ENCODE data around the gene MCIDAS.

Gene MCIDAS

DNA sequence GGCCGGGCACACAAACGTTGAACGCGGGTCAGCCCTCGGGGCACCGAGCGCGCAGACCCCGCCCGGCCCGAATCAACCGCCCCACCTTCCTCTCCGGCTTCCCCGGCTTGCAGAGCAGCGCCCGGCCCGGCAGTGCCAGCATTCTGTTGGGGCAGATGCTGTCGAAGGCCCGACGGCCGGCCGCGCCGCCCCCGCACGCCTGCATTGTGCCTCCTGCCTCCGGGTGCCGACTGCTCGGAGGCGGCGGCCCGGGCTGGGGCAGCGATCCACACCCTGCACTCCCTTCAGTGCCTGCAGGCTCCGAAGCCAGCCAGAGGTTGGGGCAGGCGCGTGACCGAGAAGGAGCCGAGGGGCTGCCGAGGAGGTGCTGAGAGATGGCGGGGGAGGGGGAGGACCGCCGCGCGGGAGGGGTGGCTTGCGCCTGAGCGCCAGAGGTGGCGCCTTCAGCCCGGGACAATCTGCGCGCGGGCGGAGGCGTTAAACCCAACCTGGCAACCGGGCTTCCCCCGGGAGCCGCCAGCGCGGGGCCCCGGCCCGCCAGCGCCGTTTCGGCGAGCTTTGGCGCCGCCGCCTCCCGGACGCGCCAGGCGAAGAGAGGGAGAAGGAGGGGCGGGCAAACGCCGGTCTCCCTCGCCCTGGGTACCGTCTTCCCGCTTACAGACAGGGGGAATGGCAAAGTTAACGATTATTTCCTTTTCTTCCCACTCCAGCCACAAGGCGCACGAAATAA, at the start of gene MCIDAS:
Gene MCIDAS, minus strand, starts transcription at position 382 of the 730 bp plus-strand sequence. Its CDS starts 177 bp downstream, at position 205.
- peak; percentile 71 for DNase-seq

DNA sequence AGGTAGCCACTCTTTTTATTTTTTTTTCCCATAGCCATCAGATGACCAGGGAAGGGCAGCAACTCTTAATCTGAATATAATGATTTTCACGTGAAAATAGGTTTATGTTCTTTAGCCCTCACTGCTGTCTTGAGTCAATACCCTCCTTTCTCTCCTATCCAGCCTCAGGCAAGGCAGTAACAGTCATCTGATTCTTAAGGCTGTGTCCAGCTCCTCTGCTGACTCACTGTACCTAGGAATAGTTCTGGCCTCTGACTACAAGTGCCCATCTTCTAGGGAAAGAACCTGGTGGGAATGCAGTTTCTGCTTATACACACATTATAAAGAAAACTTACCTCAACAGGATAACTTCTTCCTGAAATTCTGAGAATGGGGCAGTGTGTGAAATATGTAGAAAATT, 49.7 kb upstream of the MCIDAS start:
- no peak for DNase-seq

DNA sequence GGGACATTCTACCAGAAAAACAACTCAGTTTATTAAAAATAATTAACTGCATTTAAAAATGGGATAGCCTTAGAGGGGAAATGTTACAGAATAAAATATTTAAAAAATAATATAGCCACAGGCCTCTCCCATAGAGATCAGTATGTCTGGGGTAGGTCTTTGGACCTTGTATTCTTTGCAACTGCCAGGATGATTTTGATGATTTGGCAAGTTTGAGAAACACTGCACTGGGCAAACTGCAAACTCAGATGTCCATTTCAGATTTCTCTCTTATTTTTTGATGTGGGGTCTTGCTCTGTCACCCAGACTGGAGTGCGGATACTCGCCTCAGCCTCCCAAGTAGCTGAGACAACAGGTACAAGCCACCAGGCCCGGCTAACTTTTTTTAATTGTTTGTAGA, 31.2 kb upstream of the MCIDAS start:
- DNase-seq: no peak

DNA sequence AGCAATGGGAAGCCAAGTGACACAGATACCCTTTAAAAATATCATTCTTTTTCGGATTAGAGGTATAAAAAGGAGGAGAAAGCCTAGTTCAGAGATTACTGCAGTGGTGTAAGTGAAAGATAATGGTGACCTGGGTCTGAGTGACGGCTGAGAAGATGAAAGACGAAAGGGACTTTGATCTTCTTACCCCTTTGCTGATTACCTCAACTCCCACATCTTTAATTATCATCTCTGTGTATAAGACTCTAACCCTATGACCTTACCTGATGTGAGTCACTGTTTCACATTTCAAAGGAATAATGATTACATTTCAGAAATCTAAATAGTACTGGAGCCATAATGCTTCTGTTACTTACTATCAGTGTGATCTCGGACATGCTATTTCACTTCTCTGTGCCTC, 27.7 kb upstream of the MCIDAS start:
- DNase-seq: no peak

DNA sequence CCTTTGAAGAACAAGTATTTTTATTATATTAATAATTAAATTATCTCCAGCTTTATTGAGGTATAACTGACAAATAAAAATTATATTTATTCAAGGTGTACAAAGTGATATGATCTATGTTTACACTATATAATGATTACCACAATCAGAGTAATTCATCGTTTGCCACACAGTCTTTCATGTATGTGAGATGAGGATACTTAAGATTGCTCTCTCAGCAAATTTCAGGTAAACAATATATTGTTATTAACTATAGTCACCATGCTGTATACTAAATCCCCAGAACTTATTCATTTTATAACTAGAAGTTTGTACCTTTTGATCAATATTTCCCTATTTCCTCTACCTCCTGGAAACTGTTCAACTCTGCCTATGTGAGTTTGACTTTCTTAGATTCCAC, 22.9 kb upstream of the MCIDAS start:
- DNase-seq: no peak

DNA sequence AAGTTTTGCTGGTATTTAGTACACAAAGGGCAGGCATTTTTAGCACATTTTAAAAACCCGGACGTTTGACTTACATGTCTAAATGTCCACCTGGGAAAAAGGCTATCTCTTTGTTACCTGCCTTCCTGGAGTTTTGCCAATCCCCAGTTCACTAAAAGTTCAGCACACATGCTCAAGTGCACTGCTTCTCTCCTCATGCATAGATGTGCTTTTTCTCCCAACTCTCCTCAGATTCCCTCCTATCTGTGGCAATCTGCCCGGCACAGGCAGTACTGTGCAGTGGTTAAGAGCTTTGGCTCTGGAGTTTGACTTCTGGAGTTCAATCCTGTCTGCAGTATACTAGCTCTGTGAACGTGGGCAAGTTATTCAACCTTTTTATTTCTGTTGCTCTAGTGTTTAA, 14.6 kb upstream of the MCIDAS start:
- DNase-seq: no peak

DNA sequence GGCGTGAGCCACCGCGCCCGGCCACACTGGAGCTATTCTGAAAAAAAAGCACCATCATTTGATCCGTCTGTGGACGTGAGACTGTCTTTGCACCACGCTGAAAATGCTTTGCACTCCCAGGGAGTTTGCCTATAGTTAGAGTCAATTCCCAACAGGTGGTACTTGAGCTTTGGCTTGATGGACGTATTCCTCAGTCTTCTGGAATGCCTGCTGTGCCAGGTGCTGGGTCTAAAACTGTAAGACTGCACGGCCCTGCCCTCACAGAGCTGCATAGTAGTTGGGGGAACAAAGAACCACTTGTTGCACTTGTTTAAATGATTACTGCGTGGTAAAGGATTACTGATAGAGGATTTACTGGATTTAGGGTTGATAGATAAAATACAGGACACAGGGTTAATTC, 9.7 kb upstream of the MCIDAS start:
- no peak for DNase-seq

DNA sequence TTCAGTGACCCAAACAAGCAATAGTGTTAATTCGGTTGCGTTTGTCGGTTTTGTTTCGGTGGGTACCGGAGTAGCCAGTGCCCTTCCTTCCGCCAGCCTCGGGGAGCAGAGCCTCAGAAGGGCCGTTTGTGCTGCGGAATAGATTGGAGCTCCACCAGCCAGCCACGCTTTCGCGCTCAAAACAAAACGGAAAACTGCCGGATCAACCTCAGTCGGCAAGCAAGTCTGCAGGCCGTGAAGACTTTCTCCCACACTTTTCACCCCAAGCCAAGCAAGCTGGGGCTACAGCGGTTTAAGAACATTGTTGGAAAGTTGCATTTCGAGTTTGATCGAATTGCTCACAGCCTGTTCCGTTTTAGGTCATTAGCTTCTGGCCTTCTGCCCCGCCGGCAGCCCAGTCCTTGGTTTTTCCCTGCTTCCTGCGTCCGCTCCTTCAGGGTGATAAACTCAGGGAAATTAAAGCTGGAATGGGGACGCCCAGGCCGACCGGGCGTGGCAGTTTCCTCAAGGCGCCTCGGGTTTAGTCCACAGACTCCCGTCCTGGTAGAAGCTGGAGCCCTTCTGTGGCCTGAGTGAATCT, 7.1 kb upstream of the MCIDAS start:
- no peak for DNase-seq

DNA sequence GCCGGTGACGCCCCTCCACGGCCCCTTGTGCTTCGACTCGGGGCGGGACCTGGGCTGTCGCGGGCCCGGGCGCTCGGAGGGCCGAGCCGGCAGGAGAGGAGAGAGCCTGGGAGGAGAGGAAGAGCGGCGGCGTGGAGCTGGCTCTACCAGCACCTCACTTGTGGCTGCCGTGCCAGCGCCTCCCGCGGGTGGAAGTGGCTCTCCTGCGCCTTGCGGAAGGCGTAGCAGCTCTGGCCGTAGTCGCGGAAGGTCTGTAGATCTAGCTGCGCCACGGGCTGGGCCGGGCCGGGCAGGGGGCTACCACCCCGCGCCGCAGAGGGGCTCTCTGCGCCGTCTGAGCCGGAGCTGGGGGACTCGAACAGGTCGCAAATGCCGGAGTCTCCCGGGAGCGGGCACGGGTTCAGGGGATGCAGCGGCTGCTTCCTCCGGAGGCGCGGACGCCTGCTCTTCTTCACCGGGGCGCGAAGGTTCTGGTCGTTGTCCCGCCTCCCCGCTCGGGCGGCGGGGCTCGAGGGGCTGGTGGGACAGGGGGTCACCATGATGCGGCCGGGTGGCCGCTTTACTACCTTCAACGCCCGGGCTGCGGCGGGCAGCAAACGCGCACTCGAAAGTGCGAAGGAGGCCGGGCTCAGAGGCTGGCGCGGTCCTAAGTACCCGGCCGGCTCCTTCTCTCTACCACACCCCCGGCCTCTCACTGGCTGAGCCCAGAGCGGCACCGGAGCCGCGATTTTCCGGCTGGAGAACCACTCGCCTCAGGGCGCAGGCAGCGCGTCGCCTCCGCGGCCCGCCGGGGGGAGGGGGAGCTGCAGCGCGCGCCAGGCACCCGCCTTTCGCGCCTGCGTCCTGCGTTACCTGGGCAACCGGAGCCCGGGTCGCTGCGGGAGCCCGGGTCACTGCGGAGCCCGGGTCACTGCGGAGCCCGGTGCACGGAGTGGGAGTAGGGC, 6.1 kb upstream of the MCIDAS start, which contains the start of gene CCNO:
Gene CCNO, minus strand, starts transcription at position 624 of the 944 bp plus-strand sequence. Its CDS starts 85 bp downstream, at position 539.
- peak; percentile 80 for DNase-seq

DNA sequence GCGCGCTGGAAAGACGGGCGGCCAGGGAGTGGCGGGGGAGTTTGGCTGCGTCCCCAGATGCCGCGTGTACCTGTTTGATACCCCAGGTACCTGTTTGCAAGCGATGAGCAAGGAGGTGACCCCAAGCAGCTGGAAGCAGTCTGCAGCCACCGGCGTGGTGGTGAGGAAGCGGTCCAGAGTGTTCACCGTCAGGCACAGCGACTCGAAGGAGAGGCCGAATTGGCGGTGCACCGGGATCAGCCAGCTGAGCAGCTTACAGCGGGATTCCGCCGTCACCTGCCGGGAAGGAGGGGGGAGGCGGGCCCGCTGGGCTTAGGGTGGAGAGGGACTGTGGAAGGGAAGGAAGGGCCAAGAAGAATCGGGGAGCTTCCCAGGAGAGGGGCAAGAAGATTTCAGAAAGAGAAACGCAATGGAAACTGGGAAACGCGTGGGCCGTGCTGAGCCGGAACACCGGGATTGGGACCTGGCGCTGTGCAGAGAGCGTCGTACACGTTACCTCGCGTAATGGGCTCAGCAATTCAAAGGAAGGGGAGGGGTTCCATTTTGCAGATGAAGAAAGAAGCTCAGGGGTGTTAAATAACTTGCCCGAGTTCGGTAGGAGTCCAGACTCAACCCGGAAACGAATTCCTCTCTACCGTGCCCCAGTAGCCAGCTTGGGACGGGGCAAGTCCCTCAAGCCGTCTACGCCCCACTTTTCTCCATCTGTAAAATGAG, 5.3 kb upstream of the MCIDAS start:
- no peak for DNase-seq

DNA sequence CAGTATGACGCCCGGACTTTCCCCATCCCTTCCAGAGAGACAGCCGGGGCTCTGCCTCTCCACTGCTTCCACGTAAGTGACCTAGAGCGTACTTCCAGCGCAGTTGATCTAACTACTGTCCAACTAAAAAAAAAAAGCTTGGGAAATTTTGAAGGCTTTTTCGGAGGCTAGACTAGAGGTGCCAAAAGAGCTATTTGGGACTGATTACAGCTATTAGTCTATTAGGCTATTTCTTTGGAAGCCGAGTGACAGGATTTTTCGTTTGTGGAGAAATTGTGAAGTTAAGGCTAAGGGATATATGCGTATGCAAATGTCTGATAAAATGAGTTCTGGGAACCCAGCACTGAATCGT, 4.8 kb upstream of the MCIDAS start:
- DNase-seq: no peak

DNA sequence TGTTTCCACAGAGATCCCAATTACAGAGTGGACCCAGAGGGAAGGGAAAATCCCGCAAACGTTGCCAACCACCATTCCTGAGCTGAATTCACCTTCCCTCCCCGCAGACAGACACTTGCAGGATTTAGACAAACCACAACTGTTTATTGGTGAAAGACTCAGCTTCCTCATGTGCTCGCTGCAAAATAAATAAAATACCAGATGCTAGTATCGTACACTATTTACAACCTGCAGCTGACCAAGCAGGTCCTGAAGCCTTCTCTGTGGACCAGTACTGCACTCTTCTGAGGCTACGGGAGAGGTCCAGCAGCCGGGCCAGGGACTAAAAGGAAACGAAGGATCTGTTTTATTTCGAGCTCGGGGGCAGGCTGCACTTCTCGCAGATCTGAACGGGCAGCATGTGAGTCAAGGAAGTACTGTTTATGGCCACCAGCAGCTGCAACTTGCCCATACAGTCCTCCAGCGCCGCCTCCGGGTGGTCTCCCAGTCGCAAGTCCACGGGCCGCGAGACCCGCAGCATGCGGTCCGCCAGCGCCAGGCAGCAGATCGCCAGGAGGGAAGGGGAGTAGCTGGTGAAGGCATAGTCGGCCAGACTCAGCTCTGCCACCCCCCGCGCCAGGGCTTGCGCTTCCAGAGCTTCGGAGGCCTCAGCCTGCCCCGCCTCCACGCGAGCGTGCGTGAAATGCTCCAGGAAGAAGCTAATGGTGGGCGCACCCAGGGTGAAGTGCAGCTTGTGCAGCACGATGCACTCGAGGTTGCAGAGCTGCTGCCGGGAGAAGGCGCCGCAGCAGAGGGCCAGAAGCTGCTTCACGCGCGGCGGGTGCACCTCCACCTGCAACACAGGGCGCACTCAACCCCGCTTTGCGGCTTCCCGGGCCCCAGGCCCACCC, 4.2 kb upstream of the MCIDAS start:
- DNase-seq: no peak

DNA sequence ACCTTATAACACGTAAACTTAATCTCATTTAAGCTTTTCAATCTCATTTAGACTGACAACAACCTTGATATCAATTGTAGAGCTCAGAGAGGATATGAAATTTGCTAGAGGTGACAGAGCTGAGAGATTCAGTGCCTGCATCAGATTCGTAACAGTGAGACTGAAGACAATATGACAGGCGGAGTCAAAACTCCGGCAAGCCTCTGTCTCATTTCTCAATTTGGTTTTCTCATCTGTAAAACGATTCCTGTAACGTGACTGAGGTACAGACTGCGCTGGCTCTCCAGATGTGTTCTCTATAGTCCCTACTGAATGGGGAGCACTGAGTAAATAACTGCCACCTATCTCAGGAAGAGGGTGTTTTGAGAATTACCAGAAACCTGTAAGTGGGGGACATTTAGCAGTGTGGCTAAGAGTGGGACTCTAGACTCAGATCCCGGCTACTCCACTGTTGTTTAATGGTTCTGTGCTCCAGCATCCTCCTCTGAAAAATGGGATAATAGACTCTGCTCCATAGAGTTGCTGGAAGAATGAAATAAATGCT, 3.0 kb upstream of the MCIDAS start:
- DNase-seq: peak; percentile 33

DNA sequence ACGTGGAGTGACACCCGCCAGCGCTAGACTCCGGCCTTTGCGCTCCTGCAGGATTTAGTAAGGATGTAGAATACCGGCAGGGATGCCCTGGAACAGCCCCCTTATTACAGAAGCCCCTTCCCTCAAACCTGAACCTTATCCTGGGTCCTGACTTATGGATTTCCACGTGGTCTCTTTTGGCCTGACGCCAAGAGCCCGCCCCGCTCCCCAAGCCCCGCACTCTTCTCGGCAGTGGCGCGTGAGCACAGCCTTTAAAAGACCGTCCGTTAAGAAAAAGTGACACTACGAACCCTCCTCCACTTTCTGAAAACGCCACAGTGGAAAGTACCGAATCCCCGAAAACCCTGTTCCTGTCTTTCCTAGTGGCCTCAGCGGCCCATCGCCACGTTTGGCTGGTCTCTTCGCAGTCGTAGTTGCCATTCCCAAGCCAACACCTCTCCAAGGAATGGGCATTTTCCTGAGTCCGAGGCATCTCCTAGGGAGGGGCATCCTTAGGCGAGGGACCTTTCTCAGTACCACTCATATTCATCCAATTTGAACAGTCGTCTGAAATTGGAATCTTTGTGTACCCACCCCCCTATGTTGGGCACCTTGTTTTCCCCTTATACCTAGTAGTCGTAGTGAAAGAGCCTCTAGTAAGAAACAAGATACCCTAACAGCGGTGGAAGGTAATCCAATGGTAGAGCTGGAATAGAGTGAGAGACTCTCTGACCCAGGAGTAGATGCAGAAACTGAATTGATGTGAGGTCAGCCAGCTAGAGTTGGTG, 732 bp upstream of the MCIDAS start:
- DNase-seq: no peak

DNA sequence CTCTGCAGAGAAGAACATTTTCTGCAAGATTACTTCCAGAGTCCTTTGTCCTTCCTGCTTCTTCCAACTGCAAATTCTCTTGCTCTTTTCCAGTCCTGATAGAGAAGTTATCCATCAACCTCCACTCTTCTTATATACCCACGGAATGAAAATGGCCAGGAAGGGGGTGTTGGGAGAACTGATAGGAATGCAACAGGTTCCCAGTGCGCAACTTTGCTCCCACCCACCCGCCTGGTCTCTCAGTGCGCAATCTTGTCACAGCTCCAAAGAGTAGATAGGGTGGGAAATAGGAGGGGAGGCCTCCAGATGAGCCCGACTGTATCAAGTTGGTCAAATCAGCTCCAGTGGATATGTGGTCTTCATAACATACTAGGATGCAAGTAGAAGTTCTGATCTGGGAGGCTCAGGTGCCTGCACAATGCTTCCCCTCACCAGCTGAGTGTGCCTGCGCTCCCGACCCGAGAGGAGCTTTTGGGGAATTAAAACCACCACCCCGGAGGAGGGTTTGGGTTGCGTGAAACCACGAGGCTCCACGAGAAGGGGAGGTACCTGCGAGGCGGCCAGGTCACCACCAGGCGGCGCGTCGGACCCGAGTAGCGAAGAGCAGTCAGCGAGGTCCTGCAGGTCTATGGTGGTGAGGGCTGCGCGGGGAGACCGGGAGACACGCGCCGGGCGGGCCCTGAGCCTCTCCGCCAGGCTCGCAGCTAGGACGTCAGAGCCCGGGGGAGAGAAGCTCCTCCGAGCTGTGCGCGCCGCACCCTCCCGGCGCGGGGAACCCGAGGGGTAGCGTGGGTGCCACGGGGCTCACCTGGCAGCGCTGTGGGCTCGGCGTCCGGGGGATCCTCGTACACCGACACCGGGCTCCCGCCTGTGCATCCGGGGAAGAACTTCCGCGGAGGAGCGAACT, 835 bp downstream of the MCIDAS start:
- peak; percentile 85 for DNase-seq

DNA sequence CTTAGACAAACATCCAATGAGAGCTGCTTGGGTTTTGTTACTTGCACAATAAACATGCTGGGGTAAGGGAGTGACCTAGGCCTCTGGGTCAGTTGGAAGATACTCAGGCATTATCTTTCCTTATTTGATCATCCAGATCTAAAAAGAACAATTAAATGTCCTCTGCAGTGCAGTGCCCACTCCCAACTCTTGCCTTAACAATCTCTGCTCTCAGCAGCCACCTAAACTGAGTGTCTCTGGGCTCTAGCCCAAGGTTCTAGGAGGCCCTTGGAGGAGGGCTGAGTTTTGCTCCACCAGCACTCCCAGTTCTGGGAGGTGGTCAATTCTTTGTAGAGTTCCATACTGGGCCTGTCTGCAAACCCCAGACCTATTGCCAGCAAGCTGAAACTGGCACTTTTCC, 1.8 kb downstream of the MCIDAS start:
- no peak for DNase-seq

DNA sequence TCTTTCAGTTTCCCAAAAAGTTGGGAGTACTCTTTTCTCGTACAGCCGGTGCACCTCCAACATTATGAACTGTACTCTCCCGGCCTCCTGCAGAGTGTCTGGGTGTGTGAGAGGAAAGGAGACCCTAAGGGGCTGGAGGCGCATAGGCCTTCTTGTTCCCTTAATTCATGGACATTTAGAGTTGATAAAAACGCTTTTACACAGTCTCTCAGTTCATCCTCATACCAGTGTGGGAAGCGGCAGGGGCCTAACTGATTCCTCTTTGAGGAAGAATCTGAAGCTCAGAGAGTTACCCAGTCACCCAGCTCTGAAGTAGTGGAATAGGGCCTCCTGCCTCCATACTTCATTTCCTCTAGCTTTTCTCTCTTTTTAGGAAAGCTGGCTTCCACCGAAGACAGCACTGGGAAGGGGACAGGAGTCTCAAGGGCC, 3.3 kb downstream of the MCIDAS start:
- DNase-seq: no peak

DNA sequence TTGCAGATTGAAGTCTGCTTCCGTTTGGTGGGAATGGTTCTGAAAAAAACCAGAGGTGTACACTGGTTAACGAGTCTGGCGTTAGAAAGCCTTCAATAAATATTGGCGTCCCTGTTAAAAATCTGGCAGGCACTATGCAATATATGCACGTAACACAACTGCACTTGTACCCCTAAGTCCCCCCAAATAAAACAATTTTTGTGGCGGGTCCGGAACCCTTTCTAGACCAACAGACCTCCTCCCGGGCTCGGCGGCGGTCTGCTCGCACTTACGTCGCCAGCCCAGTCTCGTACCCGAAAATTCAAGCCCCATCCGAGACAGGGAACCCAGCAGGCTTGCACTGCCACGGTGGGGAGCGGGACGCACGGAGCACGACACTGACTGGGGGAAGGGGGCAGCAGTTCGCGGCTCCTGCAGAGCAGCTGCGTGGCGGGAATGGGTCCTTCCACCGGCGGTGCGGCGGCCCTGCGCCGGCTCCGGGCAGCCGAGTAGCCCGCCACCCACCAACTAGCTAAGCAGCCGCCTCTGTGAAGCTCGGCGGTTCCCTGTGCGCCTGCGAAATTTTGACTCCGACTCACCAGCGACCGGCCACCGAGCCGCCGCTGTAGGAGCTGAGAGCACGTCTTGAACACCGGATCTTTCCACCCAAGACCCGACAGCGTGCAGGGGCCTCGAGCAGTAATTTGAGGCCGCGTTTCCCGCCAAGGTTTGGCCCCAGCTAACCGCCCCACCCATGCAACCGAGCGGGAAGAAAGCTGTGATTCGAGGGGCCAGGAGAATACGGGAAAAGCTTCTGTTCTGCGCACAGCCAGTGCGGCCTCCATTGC, 3.9 kb downstream of the MCIDAS start:
- DNase-seq: no peak
